Measurements from ENCODE around the gene MFSD2A.
A peak's percentile ranks its signal among the peaks of the same experiment; 100 is the strongest.
"Not testable (repeated sequence)": the region's sequence is repeated elsewhere in the genome, so short reads cannot be mapped to it uniquely, and the experiment has no call there.

Gene MFSD2A

DNA sequence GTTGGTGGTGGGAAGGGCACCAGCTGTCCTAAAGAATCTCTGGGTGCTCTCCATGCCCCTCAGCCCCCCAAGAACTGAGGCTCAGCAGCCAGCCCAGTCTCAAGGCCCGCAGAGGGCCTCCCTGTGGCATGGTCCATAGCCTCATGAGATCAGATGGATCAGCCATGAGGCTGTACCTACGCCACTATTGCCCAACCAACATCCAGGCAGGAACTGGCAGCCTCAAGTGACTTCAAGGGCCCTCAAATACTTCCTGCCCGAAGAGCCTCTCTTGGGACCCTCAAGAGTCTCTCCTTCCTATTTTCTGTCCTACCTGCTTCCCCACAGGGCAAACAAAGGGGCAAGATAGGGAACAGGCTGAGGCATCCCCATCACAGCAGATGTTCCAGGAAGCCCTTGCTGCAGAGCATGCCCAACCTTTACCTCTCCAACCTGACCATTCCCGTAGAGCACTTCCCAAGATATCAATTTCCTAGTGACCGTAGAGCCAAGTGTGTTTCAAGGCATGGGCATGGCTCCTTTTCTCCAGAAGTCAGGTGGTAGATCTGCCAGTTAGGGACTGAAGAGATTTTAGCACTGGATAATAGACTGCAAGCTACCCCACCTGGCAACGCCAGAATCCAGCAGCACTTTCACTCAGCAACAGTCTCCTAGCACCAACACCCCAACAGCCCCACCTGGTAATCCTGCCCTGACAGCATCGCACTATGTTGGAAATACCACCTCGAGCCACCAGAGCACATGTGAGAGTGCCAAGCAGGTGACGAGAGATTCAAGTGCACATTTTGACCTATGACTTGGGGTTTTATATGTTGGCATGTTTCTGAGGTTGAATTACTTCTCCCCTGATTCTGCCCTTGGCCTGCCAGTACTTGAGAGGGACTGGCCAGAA is 13.7 kb upstream of the MFSD2A start:
- no peak for DNase-seq (ENCODE audit: low read depth)

DNA sequence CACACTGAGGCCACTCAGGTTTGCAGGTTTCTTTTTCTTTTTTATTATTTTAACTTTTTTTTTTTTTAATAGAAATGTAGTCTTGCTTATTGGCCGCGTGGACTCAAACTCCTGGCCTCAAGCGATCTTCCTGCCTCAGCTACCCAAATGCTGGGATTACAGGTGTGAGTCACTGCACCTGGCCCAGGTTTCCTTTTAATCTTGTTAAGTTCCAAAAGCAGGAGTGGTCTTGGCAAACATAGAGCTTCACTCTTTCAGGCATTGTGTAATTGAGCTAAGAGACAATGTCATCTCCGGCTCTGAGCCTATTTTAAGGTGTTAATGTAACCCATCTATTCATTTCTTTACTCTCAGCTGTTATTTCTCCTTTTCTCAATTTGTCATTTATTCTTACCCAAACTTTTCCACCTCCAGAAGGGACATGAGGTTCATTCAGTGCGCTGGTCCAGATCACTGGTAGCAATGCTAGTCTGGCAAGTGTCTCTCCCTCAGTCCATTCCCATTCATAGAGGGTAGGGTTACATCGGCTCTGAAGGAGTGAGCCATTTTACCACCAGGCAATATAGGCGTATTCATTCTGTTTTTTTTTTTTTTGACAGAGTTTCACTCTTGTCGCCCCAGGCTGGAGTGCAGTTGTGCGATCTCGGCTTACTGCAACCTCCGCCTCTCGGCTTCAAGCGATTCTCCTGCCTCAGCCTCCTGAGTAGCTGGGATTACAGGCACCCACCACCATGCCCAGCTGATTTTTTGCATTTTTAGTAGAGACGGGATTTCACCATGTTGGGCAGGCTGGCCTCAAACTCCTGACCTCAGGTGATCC is 11.3 kb upstream of the MFSD2A start:
- DNase-seq (ENCODE audit: low read depth) = no peak

DNA sequence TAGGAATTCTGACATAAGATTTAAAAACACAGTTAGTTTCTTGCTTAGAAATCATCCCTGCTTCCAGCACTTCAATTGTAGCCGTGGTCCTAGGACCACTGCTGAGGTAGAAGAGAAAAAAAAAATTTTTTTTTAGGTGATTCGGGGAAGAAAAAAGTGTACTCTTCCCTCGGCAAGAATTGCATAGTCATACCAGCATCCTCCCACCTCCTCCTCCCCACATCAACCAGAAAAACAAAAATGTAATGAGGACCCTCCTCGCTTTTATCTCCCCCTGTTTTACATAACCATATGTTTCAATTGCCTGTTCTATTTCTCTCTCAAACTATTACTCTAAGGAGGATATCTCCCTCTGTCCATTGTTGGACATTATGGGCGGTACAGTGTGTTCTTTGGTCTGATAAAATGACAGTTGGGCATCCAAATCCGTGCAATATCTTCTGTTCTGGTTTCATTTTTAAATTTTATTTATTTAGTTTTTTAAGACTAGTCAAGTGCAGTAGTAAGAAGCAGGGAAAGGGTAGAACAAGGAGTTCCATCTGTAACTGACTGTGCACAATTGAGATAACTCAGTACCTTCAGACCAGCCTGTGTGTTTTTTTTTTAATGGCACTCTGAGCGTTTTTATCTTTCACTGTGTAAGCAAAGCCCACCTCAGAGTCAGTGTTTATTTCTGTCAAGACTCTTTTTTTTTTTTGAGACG is 10.4 kb upstream of the MFSD2A start:
- no peak for DNase-seq (ENCODE audit: low read depth)

DNA sequence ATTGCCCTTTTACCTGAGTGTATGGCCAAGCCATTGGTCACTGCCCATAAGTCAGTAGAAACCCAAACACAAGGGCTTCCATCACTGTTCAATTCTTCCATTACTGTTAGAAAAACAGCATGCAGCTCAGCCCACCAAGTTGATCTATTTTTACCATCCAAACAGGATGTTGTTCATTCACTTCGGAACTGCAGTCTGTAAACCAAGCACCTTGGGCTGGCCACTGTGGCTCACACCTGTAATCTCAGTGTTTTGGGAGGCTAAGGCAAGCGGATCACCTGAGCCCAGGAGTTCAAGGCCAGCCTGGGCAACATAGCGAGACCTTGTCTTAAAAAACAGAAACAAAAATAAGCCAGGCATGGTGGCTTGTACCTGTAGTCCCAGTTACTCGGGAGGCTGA is 8.7 kb upstream of the MFSD2A start:
- DNase-seq (ENCODE audit: low read depth) = no peak

DNA sequence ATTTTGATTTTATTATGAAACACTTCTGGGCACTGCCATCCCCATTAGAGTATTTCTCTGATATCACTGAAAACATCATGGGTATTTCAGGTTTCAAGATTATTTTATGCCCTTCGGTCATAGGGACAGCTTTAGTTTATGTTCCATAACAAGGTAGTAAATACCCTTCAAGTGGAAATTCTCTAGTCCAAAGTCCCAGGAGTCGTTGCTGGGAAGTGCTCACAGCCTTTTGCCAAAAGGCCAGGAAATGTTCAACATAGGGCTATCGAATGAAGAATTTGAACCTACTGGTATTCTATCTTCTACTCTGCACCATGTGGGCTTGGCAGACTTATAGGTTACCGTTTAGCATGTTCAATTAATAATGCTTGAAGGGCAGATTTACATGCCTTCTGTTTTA is 7.7 kb upstream of the MFSD2A start:
- no peak for DNase-seq (ENCODE audit: low read depth)

DNA sequence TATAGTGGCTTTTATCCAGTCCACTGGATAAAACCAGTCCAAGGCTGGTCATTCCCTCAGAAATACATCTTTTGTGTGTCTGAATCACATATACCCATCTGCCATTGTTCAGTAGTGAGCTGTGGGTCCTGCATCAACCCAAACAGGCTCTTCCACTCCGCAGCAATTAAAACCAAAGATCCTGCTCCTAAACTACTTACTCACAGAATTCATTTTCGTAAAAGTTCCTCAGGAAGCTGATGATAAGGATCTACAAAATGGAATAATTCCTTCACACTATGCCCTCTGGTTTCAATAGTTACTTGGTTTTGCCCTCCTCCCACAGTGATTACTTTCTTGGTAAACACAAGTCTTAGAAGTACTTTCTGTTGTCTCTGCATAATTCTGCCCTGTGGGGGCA is 5.1 kb upstream of the MFSD2A start:
- DNase-seq (ENCODE audit: low read depth) = no peak

DNA sequence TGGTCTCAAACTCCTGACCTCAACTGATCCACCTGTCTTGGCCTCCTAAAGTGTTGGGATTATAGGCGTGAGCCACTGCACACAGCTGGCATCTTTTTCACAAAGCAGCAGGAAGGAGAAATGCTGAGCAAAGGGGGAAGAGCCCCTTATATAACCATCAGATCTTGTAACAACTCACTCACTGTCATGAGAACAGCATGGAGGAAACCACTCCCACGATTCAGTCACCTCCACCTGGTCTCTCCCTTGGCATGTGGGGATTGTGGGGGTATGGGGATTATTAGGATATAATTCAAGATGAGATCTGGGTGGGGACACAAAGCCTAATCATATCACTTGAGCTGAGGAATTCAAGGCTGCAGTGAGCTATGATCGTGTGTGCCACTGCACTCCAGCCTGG is 3.0 kb upstream of the MFSD2A start:
- DNase-seq (ENCODE audit: low read depth) = no peak

DNA sequence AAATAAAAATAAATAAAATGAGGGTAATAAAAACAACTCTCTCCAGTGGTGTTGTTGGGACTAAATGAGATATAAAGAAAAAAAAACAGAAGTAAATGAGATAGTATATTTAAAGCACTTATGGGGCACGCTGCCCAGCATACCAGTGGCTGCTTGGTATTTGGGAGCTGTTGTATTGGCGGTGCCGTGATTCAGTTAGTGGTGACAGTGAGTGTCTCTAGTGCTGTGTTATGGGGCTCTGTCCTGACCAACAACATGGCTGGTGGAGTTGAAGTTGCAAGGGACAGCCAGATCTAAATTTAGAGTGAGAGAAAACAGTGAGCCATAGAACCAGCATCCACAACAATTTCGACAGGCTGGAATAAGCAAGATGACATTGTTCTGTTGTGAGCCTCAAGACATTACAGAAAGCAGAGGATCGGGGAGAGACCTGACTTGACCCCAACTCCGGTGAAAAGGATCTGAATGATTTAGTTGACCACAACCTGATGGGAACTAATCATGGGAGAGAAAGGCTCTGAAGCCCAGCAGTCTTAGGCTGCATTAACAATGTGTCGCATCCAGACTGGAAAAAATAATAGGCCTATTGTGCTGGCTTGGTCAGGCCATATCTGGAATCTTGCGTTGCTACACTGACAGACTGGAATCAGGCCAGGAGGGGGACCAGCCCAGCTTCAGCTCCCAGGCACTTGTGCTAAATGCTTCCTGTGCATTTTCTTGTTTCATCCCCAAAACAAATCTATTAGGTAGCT is 2.4 kb upstream of the MFSD2A start:
- DNase-seq (ENCODE audit: low read depth) = no peak

DNA sequence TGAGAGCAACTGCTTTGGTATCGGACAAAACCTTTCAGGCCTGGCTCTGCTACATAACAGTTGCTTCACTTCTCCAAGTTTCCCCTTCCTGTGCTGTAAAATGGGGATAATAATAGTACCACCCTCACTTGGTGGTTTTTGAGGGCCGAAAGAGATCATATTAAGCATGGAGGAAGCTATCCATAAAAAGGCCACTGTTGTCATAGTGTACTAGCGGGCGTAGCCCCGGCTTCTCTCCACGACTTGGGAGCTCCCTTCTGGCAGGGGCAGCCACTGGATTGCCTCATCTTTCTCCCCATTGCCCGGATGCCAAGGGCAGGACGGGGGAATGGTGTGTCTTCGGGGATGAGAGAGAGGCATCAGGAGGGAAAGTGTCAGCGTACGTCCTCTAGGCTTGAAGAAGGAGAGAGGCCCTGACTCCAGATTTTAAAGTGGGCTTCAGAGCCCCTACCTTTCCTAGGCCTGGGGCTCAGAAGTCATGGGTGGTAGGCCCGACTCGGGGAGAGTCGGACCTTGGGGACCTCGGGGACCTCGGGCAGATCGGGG is 548 bp upstream of the MFSD2A start:
- no peak for DNase-seq (ENCODE audit: low read depth)

DNA sequence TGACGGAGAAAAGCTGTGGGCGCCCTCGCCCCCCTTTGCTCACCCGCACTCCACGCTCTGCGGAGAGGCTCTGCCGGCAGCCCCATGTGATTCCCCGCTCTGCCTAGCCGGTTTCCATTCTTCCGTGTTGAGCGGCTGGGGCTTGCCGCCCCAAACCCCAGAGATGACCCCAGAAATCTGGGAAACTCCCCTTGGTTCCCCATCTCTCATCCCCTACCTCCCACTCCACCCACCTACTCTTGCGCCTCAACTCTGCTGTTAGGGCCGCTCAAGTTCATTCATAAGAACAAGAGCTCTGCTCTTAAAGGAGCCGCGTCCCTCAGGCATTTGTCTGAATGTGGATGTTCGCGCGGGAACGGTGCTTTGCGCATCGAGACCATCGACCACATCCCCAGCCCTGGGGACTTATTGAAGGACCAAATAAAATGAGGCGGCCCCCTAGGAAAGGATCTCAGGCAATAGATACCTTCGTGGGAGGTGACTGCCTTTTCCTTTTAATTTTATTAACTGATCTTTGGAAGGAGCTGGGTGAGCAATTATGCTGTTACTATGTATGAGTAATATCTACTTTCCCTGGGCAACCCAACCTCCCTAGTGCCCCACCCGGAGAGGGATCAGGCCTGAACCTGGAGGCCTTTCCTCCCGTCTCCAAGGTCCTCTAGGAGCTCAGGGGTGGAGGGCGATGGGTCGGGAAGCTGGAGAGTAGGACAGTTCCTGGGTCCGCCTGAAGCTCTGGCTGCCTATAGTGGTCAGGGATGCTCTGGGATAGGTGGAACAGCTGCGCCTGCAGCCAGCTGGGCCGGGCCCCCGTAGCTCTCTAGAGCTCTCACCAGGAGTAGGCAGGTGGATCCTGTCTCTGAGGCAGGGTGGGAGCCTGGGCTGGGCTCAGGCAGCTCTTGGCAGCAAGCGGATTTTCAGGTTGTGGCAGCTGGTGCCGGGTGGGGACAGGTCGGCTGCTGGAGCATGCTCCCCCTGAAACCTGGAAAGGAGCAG is 898 bp downstream of the MFSD2A start:
- DNase-seq (ENCODE audit: low read depth) = peak; percentile 20

DNA sequence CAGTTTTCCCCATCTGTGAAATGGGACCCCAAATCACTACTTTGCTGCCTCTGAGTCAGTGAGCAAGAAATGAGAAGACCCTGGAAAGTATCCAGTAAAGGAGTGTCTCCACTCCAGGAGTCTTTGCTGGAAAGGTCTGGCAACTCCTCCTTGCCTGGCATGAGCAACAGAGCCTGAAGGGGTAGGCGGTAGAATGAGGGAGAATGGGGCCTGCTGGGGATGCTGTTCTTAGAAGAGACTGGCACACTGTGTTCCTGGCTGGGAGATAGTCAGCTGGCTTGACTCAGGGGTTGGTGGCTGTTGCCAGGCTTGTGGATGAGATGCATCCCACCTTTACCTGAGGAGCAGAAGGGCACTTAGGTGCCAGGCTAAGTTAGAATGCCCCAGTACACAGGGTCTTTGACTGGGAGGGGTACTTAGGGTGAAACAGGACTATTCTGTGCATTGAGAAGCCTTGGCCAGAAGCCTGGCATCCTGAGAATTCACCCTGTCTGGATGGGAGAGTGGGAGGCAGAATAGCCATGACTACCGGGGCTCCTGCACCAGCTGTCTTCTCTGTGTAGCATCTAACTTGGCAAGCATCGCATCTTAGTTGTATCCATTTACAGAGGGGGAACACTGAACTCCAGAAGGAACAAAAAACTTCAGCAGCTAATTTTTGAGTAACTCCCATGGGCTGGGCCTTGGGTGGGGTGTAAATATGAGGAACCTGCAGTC is 2.5 kb downstream of the MFSD2A start:
- peak; percentile 14 for DNase-seq (ENCODE audit: low read depth)

DNA sequence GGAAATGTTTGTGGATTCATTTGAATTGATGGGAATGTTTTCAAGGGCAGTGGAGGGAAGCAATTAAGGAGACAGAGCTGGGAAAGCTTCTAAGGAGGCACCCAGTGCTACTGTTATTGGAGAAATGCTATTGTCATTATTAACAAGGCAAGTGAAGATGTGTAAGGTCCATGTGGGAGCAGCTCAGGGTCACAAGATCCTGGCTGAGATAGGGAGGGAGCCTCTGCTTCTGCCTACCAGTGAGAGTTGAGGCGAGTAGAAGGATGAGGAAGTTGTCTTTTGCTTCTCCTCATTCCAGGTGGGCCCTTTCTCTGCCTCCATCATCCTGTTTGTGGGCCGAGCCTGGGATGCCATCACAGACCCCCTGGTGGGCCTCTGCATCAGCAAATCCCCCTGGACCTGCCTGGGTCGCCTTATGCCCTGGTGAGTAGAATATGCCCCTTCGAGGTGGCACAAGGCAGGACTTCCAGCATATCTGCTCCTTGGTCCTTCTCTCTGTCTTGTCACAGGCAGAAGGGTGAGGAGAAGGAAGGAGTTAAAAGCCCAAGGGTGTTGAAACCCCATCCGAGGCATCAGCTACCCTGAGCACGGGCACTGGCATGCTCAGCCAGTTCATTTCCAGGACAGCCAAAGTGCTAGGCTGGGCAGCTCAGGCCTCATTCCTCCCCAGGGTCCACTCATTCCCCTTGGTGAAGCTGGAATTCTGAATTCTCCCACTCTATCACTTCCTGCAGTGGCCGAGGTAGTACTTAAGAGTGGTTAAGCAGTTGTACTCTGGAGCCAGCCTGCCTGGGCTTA is 3.7 kb downstream of the MFSD2A start:
- no peak for DNase-seq (ENCODE audit: low read depth)

DNA sequence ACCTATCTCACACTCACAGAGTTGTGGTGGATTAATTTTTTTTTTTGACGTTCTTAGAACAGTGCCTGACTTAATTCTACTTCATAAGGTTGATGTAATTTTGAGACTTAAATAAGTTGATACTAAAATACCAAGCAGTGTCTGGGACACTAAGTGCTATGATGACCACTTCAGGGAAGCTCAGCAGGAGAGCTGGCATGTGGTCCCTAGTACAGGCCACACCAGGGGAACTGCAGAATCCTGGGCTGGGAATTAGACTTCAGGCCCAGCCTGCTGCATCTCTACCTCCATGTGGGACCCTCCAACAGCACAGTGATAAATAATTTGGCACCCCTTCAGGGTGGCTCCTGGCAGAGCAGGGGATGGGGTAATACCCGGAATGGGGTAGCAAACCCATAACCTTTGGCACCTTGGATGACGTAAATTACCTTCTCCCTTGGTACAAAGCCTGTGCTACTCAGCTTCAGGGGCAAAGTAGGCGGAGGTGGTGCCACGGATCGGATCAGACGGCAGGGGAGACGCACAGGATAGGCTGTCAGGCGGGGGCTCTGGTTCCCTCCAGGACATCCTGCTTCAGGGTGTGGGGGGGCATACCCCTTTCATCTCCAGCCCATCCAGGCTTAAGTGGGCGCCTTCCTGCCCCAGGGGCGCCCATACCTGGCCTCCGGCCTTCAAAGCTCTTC is 4.8 kb downstream of the MFSD2A start:
- DNase-seq (ENCODE audit: low read depth) = no peak

DNA sequence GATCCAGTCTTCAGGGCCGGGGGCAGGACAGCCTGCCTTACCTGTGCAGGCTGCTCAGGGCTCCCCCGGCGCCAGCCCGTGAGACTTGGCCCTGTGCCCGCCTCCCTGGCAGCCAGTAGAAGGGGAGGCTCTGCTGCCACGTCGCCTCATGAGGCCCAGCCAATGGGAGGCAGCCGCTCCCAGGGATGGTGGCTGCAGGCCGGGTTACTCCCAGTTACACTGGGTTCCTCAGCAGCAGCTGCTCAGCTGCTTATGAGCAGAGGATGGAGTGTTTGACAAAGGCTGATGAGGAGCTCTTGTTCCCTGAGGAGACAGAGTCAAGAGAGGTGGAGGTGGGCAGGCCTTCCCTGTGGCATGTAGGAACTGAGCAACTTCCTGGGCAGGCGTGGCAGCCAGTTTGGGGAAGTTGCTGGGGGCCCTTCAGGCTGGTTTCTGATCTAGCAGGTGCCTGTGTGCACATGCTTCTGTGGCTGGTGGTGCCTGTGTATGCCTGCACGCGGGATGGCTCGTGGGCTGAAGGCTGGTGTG is 5.5 kb downstream of the MFSD2A start:
- no peak for DNase-seq (ENCODE audit: low read depth)

DNA sequence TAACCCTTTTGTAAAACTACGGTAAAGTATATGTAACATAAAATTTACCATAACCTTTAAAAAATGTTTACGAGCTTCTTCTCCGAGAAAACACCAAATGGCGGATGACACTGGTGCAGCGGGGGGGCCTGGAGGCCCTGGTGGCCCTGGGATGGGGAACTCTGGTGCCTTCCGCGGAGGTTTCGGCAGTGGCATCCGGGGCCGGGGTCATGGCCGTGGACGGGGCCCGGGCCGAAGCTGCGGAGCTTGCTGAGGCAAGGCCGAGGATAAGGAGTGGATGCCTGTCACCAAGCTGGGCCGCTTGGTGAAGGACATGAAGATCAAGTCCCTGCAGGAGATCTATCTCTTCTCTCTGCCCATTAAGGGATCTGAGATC is 7.5 kb downstream of the MFSD2A start:
- DNase-seq (ENCODE audit: low read depth) = no peak

DNA sequence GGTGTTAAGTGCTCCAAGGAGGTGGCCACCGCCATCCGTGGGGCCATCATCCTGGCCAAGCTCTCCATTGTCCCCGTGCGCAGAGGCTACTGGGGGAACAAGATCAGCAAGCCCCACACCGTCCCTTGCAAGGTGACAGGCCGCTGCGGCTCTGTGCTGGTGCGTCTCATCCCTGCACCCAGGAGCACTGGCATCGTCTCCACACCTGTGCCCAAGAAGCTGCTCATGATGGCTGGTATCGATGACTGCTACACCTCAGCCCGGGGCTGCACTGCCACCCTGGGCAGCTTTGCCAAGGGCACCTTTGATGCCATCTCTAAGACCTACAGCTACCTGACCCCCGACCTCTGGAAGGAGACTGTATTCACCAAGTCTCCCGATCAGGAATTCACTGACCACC is 8.0 kb downstream of the MFSD2A start:
- DNase-seq (ENCODE audit: low read depth) = not testable (repeated sequence)

DNA sequence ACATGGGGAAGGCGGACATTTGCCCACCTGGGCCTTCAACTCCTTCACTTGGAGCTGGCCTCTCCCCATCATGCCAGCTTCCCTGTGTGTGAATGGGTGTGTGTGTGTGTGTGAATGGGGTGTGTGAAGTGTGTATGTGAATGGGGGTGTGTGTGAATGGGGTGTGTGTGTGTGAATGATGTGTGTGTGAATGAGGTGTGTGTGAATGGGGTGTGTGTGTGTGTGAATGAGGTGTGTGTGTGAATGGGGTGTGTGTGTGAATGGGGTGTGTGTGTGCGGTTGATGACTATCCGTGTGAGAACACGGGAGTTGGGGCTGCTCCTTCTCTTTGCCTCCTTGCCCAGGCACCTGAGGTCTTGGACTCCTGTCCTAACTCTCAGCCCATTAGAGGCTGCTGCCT is 9.6 kb downstream of the MFSD2A start:
- no peak for DNase-seq (ENCODE audit: low read depth)

DNA sequence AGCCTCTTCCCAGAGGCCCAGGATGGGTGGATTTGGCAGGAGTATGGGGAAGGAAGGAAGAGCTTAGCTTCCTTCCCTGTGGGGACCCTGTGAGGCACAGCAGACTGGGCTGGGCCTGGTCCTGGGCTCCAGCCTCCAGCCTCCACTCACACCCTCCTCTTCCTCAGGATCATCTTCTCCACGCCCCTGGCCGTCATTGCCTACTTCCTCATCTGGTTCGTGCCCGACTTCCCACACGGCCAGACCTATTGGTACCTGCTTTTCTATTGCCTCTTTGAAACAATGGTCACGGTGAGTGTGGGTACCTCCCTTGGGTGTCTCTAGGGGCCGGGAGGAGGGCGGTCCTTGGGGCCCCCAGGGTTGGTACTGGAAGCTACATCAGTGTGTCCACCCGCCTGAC is 10.1 kb downstream of the MFSD2A start:
- no peak for DNase-seq (ENCODE audit: low read depth)
